Tibial nerve (tissue), 4 donors: ENCODE data around the gene ARHGAP44. TPM values are rescaled to one million over a fixed set of nuclear protein-coding genes. Genes with fewer than 3 reads are reported as not detected.

ENCODE experiments used
- DNase-seq, 2 donors: peaks; one replicate each; pipeline ENCODE4 v3.0.0-alpha.2; 2019; ENCODE audit warnings: low spot score in 2 of 2
- H3K27ac ChIP-seq, 4 donors: fragments of 200-600 bp; sonication (generic) in 3 of 4; one replicate each; pipeline ENCODE4 v1.5.1; 2017 to 2019; ENCODE audit warnings: mild to moderate bottlenecking in 1 of 4
- H3K27me3 ChIP-seq, 2 donors: fragments of 200-600 bp; sonication (generic) in 1 of 2; one replicate each; pipeline versions ENCODE4 v1.5.1 to v1.6.0; 2017 to 2019
- H3K36me3 ChIP-seq, 3 donors: fragments of 200-600 bp; sonication (generic); one replicate each; pipeline ENCODE4 v1.5.1; 2018 to 2019
- H3K4me1 ChIP-seq, 4 donors: fragments of 200-600 bp; sonication (generic) in 3 of 4; one replicate each; pipeline ENCODE4 v1.5.1; 2017 to 2019
- H3K4me3 ChIP-seq, 4 donors: fragments of 200-600 bp; sonication (generic) in 3 of 4; one replicate each; pipeline ENCODE4 v1.5.1; 2017 to 2019; ENCODE audit warnings: mild to moderate bottlenecking in 1 of 4, moderate library complexity in 1 of 4
- H3K9me3 ChIP-seq, 4 donors: fragments of 200-600 bp; sonication (generic) in 3 of 4; one replicate each; pipeline ENCODE4 v1.5.1; 2017 to 2019
- EP300 ChIP-seq, 2 donors: sonication (generic); formaldehyde crosslinking; IDR thresholded peaks; one replicate each; pipeline ENCODE4 v1.6.1; 2017; ENCODE audit warnings: antibody characterized with exemption in 2 of 2, mild to moderate bottlenecking in 1 of 2
- POLR2A ChIP-seq, 2 donors: fragments of 450-650 bp; IDR thresholded peaks; one replicate each; pipeline ENCODE4 v1.6.1; 2017; ENCODE audit warnings: antibody characterized with exemption in 2 of 2, mild to moderate bottlenecking in 2 of 2, moderate library complexity in 2 of 2
- WGBS, 2 donors: methylation state at CpG; one replicate each; pipeline ENCODE4 v1.1.5; 2018; 5-methylcytosine and 5-hydroxymethylcytosine counted together
- total RNA-seq, 4 donors: library from RNA; depleted of rRNA; stranded (reverse); fragments of >200 nt; gene quantifications; one replicate each; pipeline ENCODE4 v1.1.0, GENCODE V29; 2016
- TF ChIP-seq, protein P1 (sequence below), 5 experiments: fragments of 200-600 bp in 3 of 5; fragments of 450-650 bp in 2 of 5; sonication (generic) in 3 of 5; IDR thresholded peaks; one replicate each; pipeline ENCODE4 v1.5.1; 2016 to 2019; ENCODE audit warnings: antibody characterized with exemption in 5 of 5, mild to moderate bottlenecking in 3 of 5, moderate library complexity in 2 of 5

Gene ARHGAP44
- total RNA-seq, 4 donors from 2014 or later: 1.6 to 4.6 (median 2.7) TPM

DNA sequence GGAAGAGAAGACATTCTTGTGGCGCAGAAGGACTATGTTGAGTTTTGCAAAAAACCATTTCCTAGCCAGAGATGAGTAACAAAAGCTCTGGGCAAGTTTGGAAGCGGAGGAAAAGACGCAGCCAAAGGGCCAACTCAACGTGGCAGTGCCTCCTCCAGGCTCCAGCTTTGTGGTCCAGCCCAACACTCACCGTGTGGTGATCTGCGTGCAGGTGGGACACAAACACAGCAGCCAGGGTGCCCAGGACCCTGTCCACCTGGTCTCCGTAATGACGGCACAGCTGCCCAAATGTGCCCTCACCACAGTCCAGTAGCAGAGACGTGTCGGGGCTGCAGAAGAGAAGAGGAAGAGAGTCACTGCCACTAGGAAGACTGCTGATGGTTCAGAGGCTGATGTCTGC, 207.1 kb downstream of the ARHGAP44 start:
- no peaks in the 10 kb centered on the region for H3K9me3 ChIP-seq
- no peaks in the 10 kb centered on the region for H3K4me1 ChIP-seq
- TF ChIP-seq, protein P1, sequence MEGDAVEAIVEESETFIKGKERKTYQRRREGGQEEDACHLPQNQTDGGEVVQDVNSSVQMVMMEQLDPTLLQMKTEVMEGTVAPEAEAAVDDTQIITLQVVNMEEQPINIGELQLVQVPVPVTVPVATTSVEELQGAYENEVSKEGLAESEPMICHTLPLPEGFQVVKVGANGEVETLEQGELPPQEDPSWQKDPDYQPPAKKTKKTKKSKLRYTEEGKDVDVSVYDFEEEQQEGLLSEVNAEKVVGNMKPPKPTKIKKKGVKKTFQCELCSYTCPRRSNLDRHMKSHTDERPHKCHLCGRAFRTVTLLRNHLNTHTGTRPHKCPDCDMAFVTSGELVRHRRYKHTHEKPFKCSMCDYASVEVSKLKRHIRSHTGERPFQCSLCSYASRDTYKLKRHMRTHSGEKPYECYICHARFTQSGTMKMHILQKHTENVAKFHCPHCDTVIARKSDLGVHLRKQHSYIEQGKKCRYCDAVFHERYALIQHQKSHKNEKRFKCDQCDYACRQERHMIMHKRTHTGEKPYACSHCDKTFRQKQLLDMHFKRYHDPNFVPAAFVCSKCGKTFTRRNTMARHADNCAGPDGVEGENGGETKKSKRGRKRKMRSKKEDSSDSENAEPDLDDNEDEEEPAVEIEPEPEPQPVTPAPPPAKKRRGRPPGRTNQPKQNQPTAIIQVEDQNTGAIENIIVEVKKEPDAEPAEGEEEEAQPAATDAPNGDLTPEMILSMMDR (IDR thresholded peaks at IDR 0.05): no peak
- no peak for TF ChIP-seq EP300 (IDR thresholded peaks at IDR 0.05)
- TF ChIP-seq POLR2A (IDR thresholded peaks at IDR 0.05): no peak
- no peak overlapping the region for H3K4me3 ChIP-seq
- no peak for DNase-seq
- peaks cover 0 to 100% (median 59%) of the 10 kb centered on the region in 3 donors for H3K36me3 ChIP-seq
- no peaks in the 10 kb centered on the region for H3K27me3 ChIP-seq
- 97 to 98% methylated on average over 10 of the region's 10 CpGs for WGBS, 2 donors
- H3K27ac ChIP-seq: no peak overlapping the region

DNA sequence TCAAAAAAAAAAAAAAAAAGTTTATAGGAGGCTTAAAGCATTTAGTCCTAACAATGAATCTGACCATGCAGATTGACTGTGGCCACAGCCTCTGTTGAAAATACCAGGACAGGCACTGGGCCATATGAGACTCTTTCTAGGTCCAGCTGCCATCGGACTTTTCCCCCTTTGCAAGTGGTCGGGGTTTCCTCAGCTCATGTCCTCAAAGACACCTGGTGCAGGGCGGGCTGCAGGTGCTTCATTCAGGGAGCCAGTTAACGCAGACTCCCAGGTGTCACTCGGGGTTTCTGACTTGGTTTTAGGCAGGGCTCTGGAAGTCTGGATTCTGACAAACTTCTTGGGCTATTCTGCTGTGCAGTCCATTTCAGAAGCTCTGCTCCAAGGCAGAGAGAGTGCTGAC, 207.6 kb downstream of the ARHGAP44 start:
- H3K4me1 ChIP-seq: no peaks in the 10 kb centered on the region
- 89 to 93% methylated on average over 5 of the region's 5 CpGs for WGBS, 2 donors
- no peak overlapping the region for H3K27ac ChIP-seq
- H3K36me3 ChIP-seq: peaks cover 0 to 100% (median 65%) of the 10 kb centered on the region in 3 donors
- H3K9me3 ChIP-seq: no peaks in the 10 kb centered on the region
- no peak overlapping the region for H3K4me3 ChIP-seq
- DNase-seq: no peak
- no peaks in the 10 kb centered on the region for H3K27me3 ChIP-seq
- TF ChIP-seq EP300 (IDR thresholded peaks at IDR 0.05) (no peak), POLR2A (IDR thresholded peaks at IDR 0.05) (no peak)
- TF ChIP-seq, protein P1 (IDR thresholded peaks at IDR 0.05): no peak

DNA sequence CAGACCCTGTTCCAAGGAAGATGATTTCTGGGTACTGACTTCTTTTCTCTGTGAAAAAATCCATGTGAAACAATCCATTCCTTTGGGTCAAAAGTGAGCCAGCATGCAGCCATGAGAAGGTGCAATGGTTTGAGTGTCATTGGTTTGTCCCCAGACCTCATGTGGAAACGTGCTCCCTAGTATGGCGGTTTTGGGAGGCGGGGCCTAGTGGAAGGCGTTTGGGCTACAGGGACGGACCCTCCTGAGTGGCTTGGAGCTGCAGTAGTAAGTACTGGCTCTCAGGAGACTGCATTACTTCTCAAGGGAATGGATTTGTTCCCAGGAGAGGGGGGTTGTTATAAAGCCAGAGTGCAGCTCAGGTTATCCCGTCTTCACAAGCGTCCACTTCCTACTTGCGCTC, 209.2 kb downstream of the ARHGAP44 start:
- Histone ChIP-seq H3K9me3 (no peaks in the 10 kb centered on the region), H3K27me3 (no peaks in the 10 kb centered on the region), H3K4me1 (peaks cover 0 to 7% (median 0%) of the 10 kb centered on the region in 4 donors), H3K36me3 (peaks cover 0 to 99% (median 68%) of the 10 kb centered on the region in 3 donors), H3K27ac (no peak overlapping the region), H3K4me3 (no peak overlapping the region)
- TF ChIP-seq POLR2A (IDR thresholded peaks at IDR 0.05) (no peak), EP300 (IDR thresholded peaks at IDR 0.05) (no peak)
- TF ChIP-seq, protein P1 (IDR thresholded peaks at IDR 0.05): no peak
- no peak for DNase-seq
- 80 to 89% methylated on average over 8 of the region's 8 CpGs for WGBS, 2 donors

DNA sequence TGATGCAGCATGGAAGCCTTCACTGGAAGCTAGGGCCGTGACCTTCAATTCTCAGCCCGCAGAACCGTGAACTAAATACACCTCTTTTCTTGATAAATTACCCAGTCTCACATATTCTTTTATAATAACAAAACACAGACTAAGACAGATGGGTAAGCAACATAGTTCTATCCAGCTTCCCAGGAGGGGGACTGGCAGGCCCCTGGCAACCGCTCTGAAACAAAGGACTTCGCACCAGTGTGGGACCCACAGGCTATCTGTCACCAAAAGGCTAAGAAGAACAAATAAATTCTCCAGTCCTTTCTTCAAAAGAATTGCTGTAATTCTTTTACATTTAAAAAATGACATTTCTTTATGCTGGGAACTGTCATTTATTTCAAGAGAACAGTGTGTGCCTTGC, 209.6 kb downstream of the ARHGAP44 start:
- Histone ChIP-seq H3K27me3 (no peaks in the 10 kb centered on the region), H3K36me3 (peaks cover 0 to 99% (median 66%) of the 10 kb centered on the region in 3 donors), H3K4me1 (peaks cover 0 to 7% (median 0%) of the 10 kb centered on the region in 4 donors), H3K9me3 (no peaks in the 10 kb centered on the region), H3K27ac (no peak overlapping the region), H3K4me3 (no peak overlapping the region)
- TF ChIP-seq POLR2A (IDR thresholded peaks at IDR 0.05) (no peak), EP300 (IDR thresholded peaks at IDR 0.05) (no peak)
- TF ChIP-seq, protein P1 (IDR thresholded peaks at IDR 0.05): no peak
- no peak for DNase-seq
- 92% methylated on average over 5 of the region's 5 CpGs for WGBS, 2 donors

DNA sequence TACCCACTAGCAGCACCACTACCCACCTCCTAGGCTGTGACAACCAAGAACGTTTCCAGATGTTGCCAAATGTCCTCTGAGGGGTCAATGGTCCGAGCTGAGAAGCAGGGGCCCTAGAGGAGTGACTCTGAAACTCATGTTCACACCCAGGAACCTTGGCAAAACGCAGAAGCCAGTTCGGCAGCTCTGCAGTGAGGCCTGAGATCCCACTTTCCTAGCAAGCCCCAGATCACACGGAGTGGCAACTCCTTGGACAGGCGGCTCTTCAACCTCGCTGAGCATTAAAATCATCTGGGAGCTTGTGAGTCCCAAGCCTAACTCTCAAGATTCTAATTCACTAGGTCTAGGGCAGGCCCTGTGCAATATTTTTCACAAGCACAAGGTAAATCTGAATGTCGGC, 211.3 kb downstream of the ARHGAP44 start:
- no peaks in the 10 kb centered on the region for H3K27me3 ChIP-seq

More for the DNA sequence above, 211.3 kb downstream of the ARHGAP44 start:
- Histone ChIP-seq H3K9me3 (no peaks in the 10 kb centered on the region), H3K4me1 (peaks cover 0 to 7% (median 0%) of the 10 kb centered on the region in 4 donors), H3K36me3 (peaks cover 0 to 99% (median 70%) of the 10 kb centered on the region in 3 donors), H3K4me3 (no peak overlapping the region), H3K27ac (no peak overlapping the region)
- 80 to 89% methylated on average over 8 of the region's 8 CpGs for WGBS, 2 donors
- TF ChIP-seq POLR2A (IDR thresholded peaks at IDR 0.05) (no peak), EP300 (IDR thresholded peaks at IDR 0.05) (no peak)
- TF ChIP-seq, protein P1 (IDR thresholded peaks at IDR 0.05): no peak
- DNase-seq: no peak
